ENCODE measurements around the gene PARVA.
A peak's percentile ranks its signal among the peaks of the same experiment; 100 is the strongest.
"Not testable (repeated sequence)": the region's sequence is repeated elsewhere in the genome, so short reads cannot be mapped to it uniquely, and the experiment has no call there.

PARVA gene

GRCh38 chr11:12506404-12506921 is 129.1 kb downstream of the PARVA start:
- peak; percentile 61 for DNase-seq

- DNase-seq, result no peak
Measured at GRCh38 chr11:12507391-12507790, 130.0 kb downstream of the PARVA start.

- peak; percentile 91 for DNase-seq
Measured at GRCh38 chr11:12508151-12508751, 130.9 kb downstream of the PARVA start.

- DNase-seq, result no peak
Measured at GRCh38 chr11:12509371-12509770, 132.0 kb downstream of the PARVA start.

- DNase-seq, result no peak
Measured at GRCh38 chr11:12512132-12512531, 134.8 kb downstream of the PARVA start.

- no peak for DNase-seq
Measured at GRCh38 chr11:12512826-12513395, 135.5 kb downstream of the PARVA start.

- no peak for DNase-seq
Measured at GRCh38 chr11:12516387-12517105, 139.2 kb downstream of the PARVA start.

- DNase-seq, result no peak
Measured at GRCh38 chr11:12517306-12517705, 139.9 kb downstream of the PARVA start.

GRCh38 chr11:12517741-12518140 is 140.4 kb downstream of the PARVA start:
- DNase-seq, result no peak

GRCh38 chr11:12518606-12519385 is 141.4 kb downstream of the PARVA start:
- no peak for DNase-seq

- no peak for DNase-seq
Measured at GRCh38 chr11:12520054-12520453, 142.7 kb downstream of the PARVA start.

GRCh38 chr11:12520576-12520975 is 143.2 kb downstream of the PARVA start:
- DNase-seq, result not testable (repeated sequence)

GRCh38 chr11:12523180-12523924 is 146.0 kb downstream of the PARVA start:
- no peak for DNase-seq

- DNase-seq, result no peak
Measured at GRCh38 chr11:12524865-12525264, 147.5 kb downstream of the PARVA start.

- DNase-seq, result no peak
Measured at GRCh38 chr11:12525466-12526055, 148.2 kb downstream of the PARVA start.

GRCh38 chr11:12526789-12527188 is 149.4 kb downstream of the PARVA start:
- peak; percentile 88 for DNase-seq

- DNase-seq, result no peak
Measured at GRCh38 chr11:12528487-12528886, 151.1 kb downstream of the PARVA start.

GRCh38 chr11:12529041-12529440 is 151.7 kb downstream of the PARVA start:
- no peak for DNase-seq

GRCh38 chr11:12529793-12530192 is 152.4 kb downstream of the PARVA start:
- DNase-seq, result no peak

- DNase-seq, result no peak
Measured at GRCh38 chr11:12531020-12531419, 153.6 kb downstream of the PARVA start.

- peak; percentile 78 for DNase-seq
Measured at GRCh38 chr11:12531681-12532080, 154.3 kb downstream of the PARVA start.

- no peak for DNase-seq
Measured at GRCh38 chr11:12532580-12532979, 155.2 kb downstream of the PARVA start.

Measured in fibroblast of upper back skin (primary cell).